GM19372 (cell line): ENCODE measurements around the gene POU5F1.
"Not testable (repeated sequence)": the region's sequence is repeated elsewhere in the genome, so short reads cannot be mapped to it uniquely, and the experiment has no call there.

Experiments used
- ATAC-seq: cut with Tn5 transposase; IDR thresholded peaks from one replicate; pipeline ENCODE4 v1.9.1; 2021; ENCODE audit warnings: mild to moderate bottlenecking, low read depth, moderate library complexity; ENCODE audit not compliant: unreplicated experiment

The POU5F1 gene

DNA sequence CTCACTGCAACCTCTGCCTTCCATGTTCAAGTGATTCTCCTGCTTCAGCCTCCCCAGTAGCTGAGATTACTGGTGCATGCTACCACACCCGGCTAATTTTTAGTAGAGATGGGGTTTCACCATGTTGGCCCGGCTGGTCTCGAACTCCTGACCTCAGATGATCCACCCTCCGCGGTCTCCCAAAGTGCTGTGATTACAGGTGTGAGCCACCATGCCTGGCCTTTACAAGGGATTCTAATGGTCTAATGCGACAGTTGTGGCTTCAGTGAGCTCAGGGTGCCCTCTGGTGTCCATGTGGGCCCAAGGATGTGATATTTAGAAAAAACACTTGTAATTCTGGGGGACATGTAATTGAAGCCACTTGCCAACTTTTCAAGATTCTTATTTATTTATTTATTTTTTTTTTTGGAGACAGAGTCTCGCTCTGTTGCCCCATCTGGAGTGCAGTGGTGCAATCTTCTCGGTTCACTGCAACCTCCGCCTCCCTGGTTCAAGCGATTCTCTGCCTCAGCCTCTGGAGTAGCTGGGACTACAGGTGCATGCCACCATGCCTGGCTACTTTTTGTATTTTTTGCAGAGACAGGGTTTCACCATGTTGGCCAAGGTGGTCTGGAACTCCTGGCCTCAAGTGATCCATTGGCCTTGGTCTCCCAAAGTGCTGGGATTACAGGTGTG lies 22.1 kb upstream of the POU5F1 start:
- not testable (repeated sequence) for ATAC-seq

DNA sequence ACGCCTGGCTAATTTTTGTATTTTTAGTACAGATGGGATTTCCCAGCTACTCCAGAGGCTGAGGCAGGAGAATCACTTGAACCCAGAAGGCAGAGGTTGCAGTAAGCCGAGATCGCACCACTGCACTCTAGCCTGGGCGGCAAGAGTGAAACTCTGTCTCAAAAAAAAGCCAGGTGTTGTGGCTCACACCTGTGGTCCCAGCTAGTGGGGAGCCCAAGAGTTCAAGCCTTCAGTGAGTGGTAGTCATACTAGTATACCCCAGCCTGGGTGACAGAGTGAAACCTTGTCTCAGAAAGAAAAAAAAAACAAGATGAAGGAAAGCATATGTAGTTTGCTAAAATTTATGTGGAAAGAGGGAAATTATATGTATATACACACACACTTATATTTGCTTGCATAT lies 20.0 kb upstream of the POU5F1 start:
- ATAC-seq, result no peak

DNA sequence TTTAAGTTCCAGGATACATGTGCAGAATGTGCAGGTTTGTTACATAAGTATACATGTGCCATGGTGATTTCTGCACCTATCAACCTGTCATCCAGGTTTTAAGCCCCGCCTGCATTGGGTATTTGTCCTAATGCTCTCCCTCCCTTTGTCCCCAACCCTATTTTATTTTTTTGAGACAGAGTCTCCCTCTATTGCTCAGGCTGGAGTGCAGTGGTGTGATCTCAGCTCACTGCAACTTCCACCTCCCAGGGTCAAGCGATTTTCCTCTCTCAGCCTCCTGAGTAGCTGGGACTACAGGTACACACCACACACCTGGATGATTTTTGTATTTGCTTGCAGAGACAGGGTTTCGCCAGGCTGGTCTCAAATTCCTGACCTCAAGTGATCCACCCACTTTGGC lies 18.7 kb upstream of the POU5F1 start:
- not testable (repeated sequence) for ATAC-seq

DNA sequence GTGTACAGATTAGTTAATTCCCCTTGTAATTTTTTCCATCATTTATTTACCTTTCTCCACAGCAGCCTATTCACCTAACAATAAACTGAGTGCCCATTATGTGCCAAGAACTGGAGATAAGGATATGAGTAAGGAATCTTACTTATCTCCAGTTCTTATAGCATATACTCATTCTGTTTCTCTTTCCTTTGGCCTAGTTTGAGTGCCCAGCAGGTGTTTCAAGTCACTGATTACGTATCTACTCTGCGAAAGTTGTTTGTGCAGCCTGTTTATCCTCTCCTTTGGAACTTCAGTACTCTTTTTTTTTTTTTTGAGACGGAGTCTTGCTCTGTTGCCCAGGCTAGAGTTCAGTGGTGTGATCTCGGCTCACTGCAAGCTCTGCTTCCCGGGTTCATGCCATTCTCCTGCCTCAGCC lies 17.3 kb upstream of the POU5F1 start:
- ATAC-seq, result no peak

DNA sequence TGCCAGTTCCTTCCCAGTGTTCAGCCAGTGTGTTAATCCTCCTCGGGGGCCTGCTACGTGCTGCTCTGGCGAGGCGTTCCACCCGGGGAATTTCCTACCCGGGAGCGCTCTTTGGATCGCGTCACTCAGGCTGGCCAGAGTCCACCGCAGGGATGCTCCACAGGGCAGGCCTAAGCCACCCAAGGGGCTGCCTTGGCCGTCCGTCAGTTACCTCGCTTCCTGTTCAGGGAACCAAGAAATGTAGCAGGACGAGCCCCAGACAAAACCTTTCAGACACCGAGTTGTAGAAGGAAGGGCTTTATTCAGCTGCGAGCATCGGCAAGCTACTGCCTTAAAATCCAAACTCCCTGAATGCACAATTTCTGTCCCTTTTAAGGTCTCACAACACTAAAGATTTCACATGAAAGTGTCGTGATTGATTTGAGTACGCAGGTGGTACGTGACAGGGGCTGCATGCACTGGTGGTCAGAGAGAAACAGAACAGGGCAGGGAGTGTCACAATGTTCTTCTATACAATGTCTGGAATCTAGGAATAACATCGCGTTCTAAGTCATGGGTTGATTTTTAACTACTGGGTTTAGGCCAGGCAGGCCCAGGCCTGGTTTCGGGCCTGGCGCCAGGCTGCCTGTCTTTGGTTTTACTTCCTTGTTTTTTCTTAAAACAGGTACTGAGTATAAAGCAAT lies 15.7 kb upstream of the POU5F1 start:
- ATAC-seq, result no peak

DNA sequence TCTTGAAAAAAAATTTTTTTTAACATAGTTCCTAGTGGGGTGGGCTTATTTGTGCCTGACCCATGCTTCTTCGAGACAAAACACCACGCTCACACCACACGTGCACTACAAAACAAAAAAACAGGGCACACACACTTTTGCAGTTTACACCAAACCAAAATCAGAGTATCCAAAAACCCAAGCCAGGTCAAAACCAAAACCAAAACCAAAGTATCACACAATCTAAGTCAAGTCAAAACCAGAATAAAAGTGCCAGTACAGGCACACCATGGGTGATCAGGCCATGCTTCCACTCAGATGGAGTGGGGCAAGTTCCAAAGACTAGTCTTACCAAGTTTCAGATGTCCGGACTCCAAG lies 15.2 kb upstream of the POU5F1 start:
- not testable (repeated sequence) for ATAC-seq

DNA sequence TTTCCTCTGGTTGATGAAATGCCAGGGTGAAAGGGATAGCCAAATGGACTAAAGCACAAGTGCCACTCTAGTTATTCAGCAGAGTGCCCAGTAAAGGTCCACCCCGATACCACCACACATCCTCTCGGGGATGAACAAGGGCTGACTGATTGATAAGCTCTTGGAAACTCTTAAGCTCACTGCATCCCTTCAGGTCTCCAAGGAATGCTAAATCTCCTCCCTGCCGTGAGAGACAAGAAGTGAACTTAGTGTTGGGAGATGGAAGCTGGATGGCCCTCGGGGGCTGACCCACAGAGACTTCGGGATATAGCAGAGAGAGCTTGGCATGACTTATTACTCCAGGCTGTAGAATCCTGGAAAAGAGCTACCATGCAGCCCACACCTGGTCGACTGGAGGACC lies 13.4 kb upstream of the POU5F1 start:
- not testable (repeated sequence) for ATAC-seq

DNA sequence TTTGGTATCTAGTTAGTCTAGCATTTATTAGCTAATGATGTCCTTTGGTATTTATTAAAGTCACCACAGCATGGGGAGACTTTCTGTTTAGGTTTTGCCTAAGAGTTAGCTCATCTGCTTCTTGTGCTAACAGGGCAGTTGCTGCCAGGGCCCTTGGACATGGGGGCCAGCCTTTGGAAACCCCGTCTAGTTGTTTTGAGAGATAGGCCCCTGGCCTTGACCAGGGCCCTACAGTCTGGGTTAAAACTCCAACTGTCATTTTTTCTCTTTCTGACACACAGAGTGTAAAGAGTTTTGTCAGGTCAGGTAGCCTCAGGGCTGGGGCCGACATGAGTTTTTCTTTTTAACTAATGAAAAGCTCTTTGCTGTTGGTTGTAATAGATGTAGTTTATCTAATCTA lies 12.8 kb upstream of the POU5F1 start:
- ATAC-seq, result not testable (repeated sequence)

DNA sequence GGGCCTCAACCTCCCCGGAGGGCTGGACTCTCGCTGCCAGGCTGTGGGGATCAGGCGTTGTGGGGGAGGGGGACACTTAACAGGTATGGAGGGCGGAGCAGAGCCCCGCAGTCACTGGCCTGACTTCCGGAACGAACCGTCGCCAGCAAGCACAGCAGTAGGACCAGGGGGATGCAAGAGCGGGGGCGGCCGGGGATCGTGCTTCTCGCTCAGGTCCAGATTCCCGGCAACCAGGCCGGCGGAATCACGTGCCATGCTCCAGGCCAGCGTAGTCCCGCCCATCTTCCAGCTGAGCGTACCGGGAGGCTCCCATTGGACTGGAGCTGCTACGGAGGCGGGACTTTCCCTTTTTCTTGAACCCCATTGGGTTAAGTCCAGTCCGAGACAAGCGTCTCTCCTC lies 10.0 kb upstream of the POU5F1 start:
- no peak for ATAC-seq

DNA sequence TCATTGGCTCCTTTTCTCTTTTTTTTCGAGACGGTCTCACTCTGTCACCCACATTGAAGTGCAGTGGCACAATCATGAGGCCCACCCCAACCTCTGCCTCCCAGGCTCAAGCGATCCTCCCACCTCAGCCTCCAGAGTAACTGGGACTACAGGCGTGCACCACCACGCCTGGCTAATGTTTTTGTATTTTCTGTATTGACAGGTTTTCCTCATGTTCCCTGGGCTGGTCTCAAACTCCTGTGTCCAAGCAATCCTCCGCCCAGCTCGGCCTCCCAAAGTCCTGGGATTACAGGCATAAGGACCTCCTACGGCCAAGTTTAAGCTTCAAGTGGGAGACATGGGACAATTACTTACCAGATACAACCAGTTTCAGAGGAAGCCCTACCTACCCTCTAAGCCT lies 9.4 kb upstream of the POU5F1 start:
- ATAC-seq, result no peak

DNA sequence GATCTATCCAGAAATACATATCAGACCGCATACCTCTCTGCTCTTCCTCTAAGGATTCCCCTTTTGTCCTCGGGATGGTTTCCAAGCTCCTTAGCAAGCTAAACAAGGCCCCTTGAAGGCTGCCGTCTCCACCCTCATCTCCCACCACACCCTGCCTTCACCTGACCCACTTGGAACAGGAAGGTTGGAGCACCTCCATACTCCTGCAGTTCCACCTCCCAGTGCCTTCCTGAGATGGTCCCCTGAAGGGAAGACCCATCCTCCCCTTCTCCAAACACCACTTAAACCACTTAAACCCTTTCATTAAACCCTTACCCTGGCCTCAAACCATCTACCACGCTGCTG lies 8.5 kb upstream of the POU5F1 start:
- no peak for ATAC-seq

DNA sequence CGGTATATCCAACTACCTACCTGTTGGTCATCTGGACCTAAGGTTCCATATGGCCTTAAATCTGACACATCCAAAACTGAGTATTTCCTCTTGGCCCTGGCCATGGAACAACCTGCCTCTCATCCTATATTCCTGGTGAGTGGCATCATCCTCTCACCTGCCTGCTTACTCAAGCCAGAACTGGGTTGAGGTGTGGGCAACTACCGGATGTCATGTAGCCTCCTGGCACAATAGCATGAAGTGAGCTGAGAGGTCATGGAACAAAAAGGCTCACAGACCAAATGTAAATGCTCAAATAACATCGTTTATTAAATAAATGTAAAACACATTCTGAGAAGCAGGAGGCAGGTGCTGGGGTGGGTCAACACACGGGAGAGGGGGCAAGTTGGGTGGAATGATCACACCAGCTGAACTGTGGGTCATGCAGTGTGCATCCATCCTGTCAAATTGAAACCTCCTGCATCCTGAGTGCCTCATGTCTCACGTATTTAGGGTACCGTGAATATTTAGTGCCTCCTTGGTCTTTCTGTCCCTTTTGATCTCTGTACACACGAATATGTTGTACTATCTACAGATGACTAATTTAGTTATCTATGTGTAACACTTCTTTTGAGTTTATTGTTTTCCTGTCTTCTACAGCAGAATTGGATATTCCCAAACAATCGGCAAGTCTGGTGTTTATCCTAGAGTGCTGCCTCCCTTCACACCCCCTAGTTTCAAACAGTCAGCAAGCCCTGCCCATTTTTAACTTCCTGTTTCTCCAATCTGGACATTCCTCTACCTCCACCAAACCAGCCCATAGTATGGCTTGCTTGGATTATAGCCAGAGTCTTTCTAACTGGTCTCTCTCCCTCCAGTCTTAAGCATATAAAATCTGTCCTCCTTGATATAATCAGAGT lies 7.9 kb upstream of the POU5F1 start:
- no peak for ATAC-seq

DNA sequence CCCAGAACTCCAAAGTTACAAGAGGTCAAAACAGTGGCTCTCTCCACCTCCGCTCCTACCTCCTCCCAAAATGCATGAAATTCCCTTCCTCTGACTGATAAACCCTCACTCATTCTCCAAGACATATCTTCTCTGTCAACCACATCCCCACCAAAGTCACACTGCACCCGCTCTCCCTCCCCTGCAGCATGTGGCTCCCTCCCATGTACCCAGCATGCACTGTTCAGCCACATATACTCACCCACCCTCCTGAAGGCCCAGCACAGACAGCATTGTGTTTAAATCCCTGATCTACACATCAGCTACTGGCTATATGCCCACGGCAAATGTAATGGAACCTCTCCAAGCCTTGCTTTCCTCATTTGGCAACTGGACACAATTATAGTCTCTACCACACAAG lies 5.5 kb upstream of the POU5F1 start:
- ATAC-seq, result no peak

DNA sequence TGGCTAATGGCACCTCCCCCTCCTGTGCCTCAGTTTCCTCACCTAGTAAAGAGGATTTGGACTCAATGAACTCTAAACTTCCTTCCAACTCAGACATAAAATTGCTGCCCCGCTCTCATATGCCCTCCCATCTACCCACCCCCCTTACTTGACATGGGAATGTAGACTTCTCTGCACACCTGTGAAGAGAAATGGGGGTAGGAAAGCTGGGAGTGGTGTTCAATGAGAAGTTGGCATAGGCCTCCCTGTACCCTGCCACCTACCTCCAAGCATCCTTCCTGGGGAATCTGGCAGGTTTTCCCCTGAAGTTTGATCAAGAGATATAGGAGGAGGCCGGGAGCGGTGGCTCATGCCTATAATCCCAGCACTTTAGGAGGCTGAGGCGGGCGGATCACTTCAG lies 3.9 kb upstream of the POU5F1 start:
- no peak for ATAC-seq

DNA sequence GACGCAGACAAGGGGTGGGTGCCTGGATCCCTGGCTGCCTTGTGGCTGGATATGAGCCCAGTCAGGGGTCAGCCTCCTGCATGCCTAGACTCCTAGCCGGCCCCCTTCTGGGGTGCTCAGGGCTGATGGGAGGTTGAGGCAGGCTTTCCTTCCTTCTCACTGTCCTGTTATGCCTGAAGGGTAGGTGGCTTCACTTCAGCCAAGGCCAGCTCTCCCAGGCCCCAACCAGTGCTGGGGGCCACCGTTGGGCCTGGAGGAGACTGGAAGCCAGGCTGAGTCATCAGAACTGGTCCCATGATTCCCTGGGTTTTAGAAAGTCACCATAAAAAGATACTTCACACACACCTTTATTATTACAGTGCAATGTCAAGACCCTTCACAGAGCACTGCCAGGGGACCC lies 2.9 kb upstream of the POU5F1 start:
- no peak for ATAC-seq

DNA sequence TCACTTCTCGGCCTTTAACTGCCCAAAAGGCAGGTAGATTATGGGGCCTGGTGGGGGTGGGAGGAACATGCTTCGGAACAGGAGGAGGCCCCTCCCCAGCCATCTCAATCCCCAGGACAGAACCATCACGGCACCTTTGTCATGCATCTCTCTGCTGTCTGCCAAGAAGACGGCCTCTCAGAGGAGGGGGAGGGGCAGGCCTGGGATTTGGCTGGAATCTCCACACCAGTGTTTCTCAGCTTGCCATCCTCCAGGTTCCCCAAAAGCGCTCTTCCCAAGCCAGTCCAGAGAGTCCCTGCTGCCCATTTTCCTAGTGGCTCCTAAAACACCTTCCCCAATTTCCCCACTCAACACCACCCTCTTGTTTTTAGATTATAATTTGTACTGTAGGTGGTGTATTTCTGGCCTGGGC lies 2.5 kb upstream of the POU5F1 start:
- no peak for ATAC-seq

DNA sequence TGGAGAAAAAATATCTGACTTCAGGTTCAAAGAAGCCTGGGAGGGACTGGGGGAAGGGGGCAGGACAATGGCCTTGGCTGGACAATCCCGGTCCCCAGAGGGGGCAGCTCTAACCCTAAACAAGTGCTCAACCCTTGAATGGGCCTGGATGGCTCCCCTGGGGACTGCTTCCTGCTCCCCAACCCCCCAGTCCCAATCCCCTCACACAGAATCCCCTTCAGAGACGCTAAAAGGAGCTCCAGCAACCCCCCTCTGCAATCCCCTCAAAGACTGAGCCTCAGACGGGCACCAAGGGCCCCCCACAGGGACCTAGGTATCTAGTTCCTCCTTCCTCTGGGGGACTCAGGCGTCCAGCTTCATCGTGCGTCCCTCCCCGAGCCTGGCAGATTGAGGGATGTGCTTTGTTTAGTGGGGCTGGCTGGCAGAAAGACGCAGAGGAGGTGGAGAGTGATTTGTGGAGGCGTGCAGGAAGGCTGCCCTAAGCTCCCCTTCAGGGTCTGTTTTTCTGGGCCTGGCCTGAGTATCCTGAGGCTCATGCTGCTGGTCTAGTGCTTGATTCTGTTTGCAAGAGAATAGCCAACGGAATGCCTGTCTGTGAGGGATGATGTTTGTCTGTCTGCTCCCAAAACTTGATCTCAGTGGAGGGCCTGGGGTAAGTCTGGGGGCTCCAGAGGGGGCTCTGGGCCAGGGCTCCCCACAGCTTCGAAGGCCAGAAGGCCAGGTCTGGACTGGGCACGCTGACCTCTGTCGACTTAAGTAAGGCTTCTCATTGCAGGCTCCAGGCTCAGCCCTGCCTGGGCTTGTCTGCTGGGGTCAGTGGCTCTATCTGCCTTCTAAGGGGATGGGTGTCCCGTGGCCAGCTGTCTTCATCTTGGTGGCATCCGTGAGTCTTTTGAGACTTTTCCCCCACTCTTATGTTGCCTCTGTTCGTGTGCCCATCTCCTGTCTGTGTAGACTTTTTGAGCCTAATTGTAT lies 1.7 kb upstream of the POU5F1 start:
- ATAC-seq, result no peak

DNA sequence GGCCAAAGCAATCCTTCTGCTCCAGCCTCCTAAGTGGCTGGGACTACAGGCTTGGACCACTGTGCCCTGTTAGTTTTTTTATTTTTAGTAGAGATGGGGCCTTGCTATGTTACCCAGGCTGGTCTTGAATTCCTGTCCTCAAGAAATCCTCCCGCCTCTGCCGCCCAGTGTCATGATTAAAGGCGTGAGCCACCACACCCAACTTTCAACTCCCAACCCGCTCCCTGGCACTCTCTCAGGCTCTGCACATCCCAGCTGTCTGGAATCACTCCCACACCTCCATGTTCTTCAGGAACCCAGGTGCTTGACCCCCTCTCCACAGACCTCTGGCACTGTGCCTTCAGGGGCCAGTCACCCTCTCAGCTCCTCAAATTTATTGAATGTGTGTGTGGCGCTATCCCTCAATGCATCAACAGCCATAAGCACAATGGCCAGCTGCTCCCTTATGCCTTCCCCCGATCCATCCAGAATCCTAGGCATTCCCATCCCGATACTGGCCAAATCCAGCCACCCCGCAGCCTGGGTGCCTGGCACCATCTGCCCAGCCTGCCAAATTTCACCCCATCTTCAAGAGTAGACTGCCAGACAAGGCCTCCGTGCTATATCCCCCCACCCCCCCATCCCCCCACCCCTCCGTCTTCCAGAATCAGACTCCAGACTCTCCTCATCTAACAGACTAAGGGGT lies 647 bp upstream of the POU5F1 start:
- no peak for ATAC-seq

DNA sequence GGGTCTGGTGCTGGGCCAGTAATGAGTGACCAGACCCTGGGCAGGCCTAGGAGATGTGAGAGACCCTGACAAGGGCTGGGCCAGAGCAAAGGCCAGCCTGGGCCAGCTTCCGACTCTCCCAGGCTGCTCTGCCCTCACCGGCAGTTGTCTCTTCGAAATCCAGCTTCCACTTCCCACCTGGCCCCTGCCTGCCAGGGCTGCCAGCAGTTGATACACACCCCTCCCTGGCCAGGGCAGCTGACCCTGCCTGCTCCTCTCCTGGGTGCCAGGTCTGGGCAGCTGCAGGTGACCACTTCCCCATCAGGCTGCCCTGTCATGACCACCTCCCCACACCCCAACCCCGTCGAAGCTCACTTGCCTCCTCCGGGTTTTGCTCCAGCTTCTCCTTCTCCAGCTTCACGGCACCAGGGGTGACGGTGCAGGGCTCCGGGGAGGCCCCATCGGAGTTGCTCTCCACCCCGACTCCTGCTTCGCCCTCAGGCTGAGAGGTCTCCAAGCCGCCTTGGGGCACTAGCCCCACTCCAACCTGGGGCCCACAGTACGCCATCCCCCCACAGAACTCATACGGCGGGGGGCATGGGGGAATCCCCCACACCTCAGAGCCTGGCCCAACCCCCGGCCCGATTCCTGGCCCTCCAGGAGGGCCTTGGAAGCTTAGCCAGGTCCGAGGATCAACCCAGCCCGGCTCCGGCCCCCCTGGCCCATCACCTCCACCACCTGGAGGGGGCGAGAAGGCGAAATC lies 453 bp downstream of the POU5F1 start:
- ATAC-seq, result not testable (repeated sequence)
